K562 (cell line): ENCODE results near the gene MAGI1. TPM values are rescaled to one million over a fixed set of nuclear protein-coding genes. Genes with fewer than 3 reads are reported as not detected.
A peak's percentile ranks its signal among the peaks of the same experiment; 100 is the strongest.

Source experiments
- ATAC-seq: fragments of 200-7000 bp; cut with Tn5 transposase; 3 replicates; pipeline ENCODE4 v1.9.1; 2020; ENCODE audit warnings: moderate library complexity
- BruUV-seq: library from RNA; stranded (reverse); fragments of 400-500 nt; replicated peaks from 2 replicates; lab custom pipeline; 2021; lab: Mats Ljungman, UMichigan
- CTCF ChIA-PET: fragments of 300-600 bp; formaldehyde crosslinking; extraction: SDS; loops from one replicate; lab custom pipeline; 2021; ENCODE audit warnings: low intra/inter-chr PET ratio; lab: Yijun Ruan, JAX
- POLR2A ChIA-PET: fragments of 300-600, 350-650 bp; sonication (Branson Sonifier 250); formaldehyde crosslinking; extraction: SDS; loops from one replicate; lab custom pipeline; 2021; ENCODE audit warnings: antibody characterized with exemption, inconsistent platforms; lab: Yijun Ruan, JAX
- DNase-seq, 4 experiments: peaks; one replicate each; pipeline versions ENCODE4 v3.0.0 to v3.0.0-alpha.2; 2011 to 2018; ENCODE audit warnings: low spot score in 3 of 4, mixed read lengths in 3 of 4; ENCODE audit errors: extremely low read depth in 1 of 4
- FAIRE-seq: peaks from 2 replicates; lab custom pipeline; 2011; peaks lifted over from hg19 to GRCh38; lab: Jason Lieb, UNC
- H2AFZ ChIP-seq: 2 replicates; pipeline ENCODE4 v1.6.0; 2011; ENCODE audit warnings: low read depth, low read length, control low read depth, inconsistent platforms
- H3K27ac ChIP-seq: fragments of 200-600 bp; 3 replicates; pipeline ENCODE4 v1.8.0; 2011; ENCODE audit warnings: low read depth, mild to moderate bottlenecking, control low read depth, inconsistent platforms, low read length, moderate library complexity, mixed read lengths; ENCODE audit errors: extremely low read depth
- H3K27me3 ChIP-seq, 2 experiments: fragments of 300-600 bp in 1 of 2; 2 replicates in 1 of 2; 3 replicates in 1 of 2; pipeline versions ENCODE4 v1.6.0 to v1.8.0; 2011; ENCODE audit warnings: inconsistent platforms in 2 of 2, low read length in 2 of 2, mild to moderate bottlenecking in 1 of 2, mixed read lengths in 1 of 2, moderate library complexity in 1 of 2; ENCODE audit not compliant: control insufficient read depth in 2 of 2, insufficient read depth in 2 of 2
- H3K36me3 ChIP-seq: fragments of 300-600 bp; 3 replicates; pipeline ENCODE4 v1.8.0; 2011; ENCODE audit warnings: mild to moderate bottlenecking, low read length, inconsistent platforms; ENCODE audit not compliant: control insufficient read depth, insufficient read depth
- H3K4me1 ChIP-seq, 2 experiments: fragments of 200-600 bp in 1 of 2; replicated peaks in 1 of 2; 2 replicates in 1 of 2; 3 replicates in 1 of 2; pipeline versions ENCODE4 v1.5.1 to v1.8.0; 2011; ENCODE audit warnings: inconsistent platforms in 2 of 2, low read length in 2 of 2, mild to moderate bottlenecking in 1 of 2, mixed read lengths in 1 of 2, moderate library complexity in 1 of 2; ENCODE audit not compliant: control insufficient read depth in 2 of 2, insufficient read depth in 2 of 2
- H3K4me2 ChIP-seq: 2 replicates; pipeline ENCODE4 v1.6.1; 2011; ENCODE audit warnings: low read length, control low read depth, inconsistent platforms, mixed read lengths; ENCODE audit not compliant: insufficient read depth
- H3K4me3 ChIP-seq: fragments of 200-600 bp; sonication (generic), shearing (Covaris generic); 2 replicates; pipeline ENCODE4 v1.5.1; 2016; ENCODE audit warnings: control low read depth, inconsistent platforms
- H3K79me2 ChIP-seq: fragments of 200-600 bp; 3 replicates; pipeline ENCODE4 v1.8.0; 2011; ENCODE audit warnings: low read length, inconsistent platforms; ENCODE audit not compliant: control insufficient read depth, insufficient read depth
- H3K9ac ChIP-seq, 2 experiments: 2 replicates each; pipeline versions ENCODE4 v1.6.0 to v1.6.1; 2011; ENCODE audit warnings: low read depth in 2 of 2, low read length in 2 of 2, control low read depth in 1 of 2, inconsistent platforms in 1 of 2, mild to moderate bottlenecking in 1 of 2, mixed read lengths in 1 of 2; ENCODE audit not compliant: insufficient read depth in 1 of 2
- H3K9me1 ChIP-seq: one replicate; pipeline ENCODE4 v1.6.0; 2011; ENCODE audit warnings: inconsistent platforms, mild to moderate bottlenecking, low read length, moderate library complexity; ENCODE audit not compliant: control insufficient read depth, insufficient read depth
- H3K9me3 ChIP-seq: replicated peaks from 2 replicates; pipeline ENCODE4 v1.5.1; 2011; ENCODE audit warnings: low read depth, low read length, inconsistent platforms; ENCODE audit not compliant: control insufficient read depth, insufficient read depth
- H4K20me1 ChIP-seq: replicated peaks from 2 replicates; pipeline ENCODE4 v1.6.1; 2011; ENCODE audit warnings: low read length, inconsistent platforms, mixed read lengths; ENCODE audit not compliant: control insufficient read depth, insufficient read depth
- BRF2 ChIP-seq: IDR thresholded peaks from 3 replicates; pipeline ENCODE4 v1.6.1; 2011; ENCODE audit warnings: borderline replicate concordance, mild to moderate bottlenecking; ENCODE audit not compliant: insufficient read length, insufficient read depth
- ELF1 ChIP-seq: fragments of 200-800 bp; sonication (Bioruptor generic); IDR thresholded peaks from 2 replicates; pipeline ENCODE4 v1.6.1; 2016; ENCODE audit warnings: missing genetic modification characterization, missing compliant biosample characterization
- IRF1 ChIP-seq: sonication (generic); formaldehyde crosslinking; IDR thresholded peaks from 2 replicates; pipeline ENCODE4 v1.8.0; 2022; ENCODE audit warnings: missing genetic modification reagents, mild to moderate bottlenecking, borderline replicate concordance
- NFIX ChIP-seq: fragments of 250-450 bp; sonication (Bioruptor Pico); IDR thresholded peaks from 2 replicates; pipeline ENCODE4 v1.4.0; 2020; ENCODE audit warnings: low read depth, mild to moderate bottlenecking, moderate library complexity
- POLR2AphosphoS5 ChIP-seq: IDR thresholded peaks from 2 replicates; pipeline ENCODE4 v1.6.1; 2011; ENCODE audit warnings: mild to moderate bottlenecking, low read depth, low read length, moderate library complexity; ENCODE audit not compliant: control insufficient read depth, insufficient read depth
- RAD21 ChIP-seq, 2 experiments: fragments of 250-450 bp in 1 of 2; fragments of 450-650 bp in 1 of 2; sonication (Bioruptor Pico) in 1 of 2; formaldehyde crosslinking in 1 of 2; IDR thresholded peaks in 1 of 2; conservative IDR thresholded peaks in 1 of 2; 2 replicates each; pipeline versions ENCODE4 v1.4.0 to v1.8.0; 2020 to 2022; ENCODE audit warnings: mild to moderate bottlenecking in 2 of 2, moderate library complexity in 1 of 2
- ZFP1 ChIP-seq: fragments of 450-650 bp; formaldehyde crosslinking; IDR thresholded peaks from 2 replicates; pipeline ENCODE4 v1.4.0; 2020; ENCODE audit warnings: mild to moderate bottlenecking, mixed read lengths
- ZNF395 ChIP-seq: fragments of 200-800 bp; sonication (Bioruptor generic); IDR thresholded peaks from 2 replicates; pipeline ENCODE4 v1.6.1; 2017; ENCODE audit warnings: missing genetic modification characterization, missing compliant biosample characterization
- WGBS: fragments of 100-300 bp; shearing (Covaris generic); methylation state at CpG from one replicate; pipeline ENCODE4 v1.1.6; 2016; ENCODE audit warnings: low coverage, mixed read lengths; ENCODE audit not compliant: insufficient coverage; ENCODE audit errors: missing lambda C conversion rate; 5-methylcytosine and 5-hydroxymethylcytosine counted together
- in situ Hi-C: fragments of 300-500 bp; cut with MboI; formaldehyde crosslinking; loops from 4 replicates; pipeline ENCODE4 v1.15.0; 2018; ENCODE audit warnings: inconsistent platforms, mixed read lengths
- intact Hi-C: fragments of 100-400 bp; cut with micrococcal nuclease; formaldehyde crosslinking; loops from 2 replicates; pipeline ENCODE4 v1.14.2; 2022
- polyA plus RNA-seq, 8 experiments: library from polyadenylated mRNA; depleted of rRNA in 4 of 8; stranded (reverse) in 5 of 8; unstranded in 3 of 8; fragments of >200 nt; fragmentation: Nextera tagmentation in 2 of 8; fragmentation: Illumina TruSeq in 1 of 8; extraction: Ambion mirVana in 2 of 8; extraction: Trizol in 1 of 8; gene quantifications; 2 replicates each; pipeline versions ENCODE4 v1.2.1 to v1.2.3, GENCODE V29; 2011 to 2014; ENCODE audit warnings: inconsistent platforms in 1 of 8, missing spikeins in 1 of 8
- total RNA-seq, 7 experiments: library from RNA; depleted of rRNA in 6 of 7; stranded (reverse); fragments of >200 nt in 6 of 7; fragmentation: Illumina TruSeq in 2 of 7; extraction: Trizol in 2 of 7; gene quantifications; 2 replicates each; pipeline versions ENCODE4 v1.2.1 to v1.2.3, GENCODE V29; 2011 to 2021; ENCODE audit warnings: low replicate concordance in 1 of 7
- TF ChIP-seq, protein P1 (sequence below): sonication (generic); formaldehyde crosslinking; IDR thresholded peaks from 2 replicates; pipeline ENCODE4 v1.8.0; 2022; ENCODE audit warnings: missing genetic modification reagents, mild to moderate bottlenecking, borderline replicate concordance
- TF ChIP-seq, protein P2 (sequence below): sonication (generic); formaldehyde crosslinking; IDR thresholded peaks from 2 replicates; pipeline ENCODE4 v1.8.0; 2022; ENCODE audit warnings: mild to moderate bottlenecking, low read depth, missing genetic modification reagents

MAGI1 gene
- total and polyA plus RNA-seq, 9 of the 15 experiments (the other 6 are each of a cell fraction or from before 2014, with no cell fraction given): 7.8 to 59.4 (median 43.2) TPM

GRCh38 chr3:65751123-65751700 is 287.5 kb downstream of the MAGI1 start (continued):
- peak; percentile 40 to 64 for TF ChIP-seq RAD21 (CRISPR knock-in tag; conservative IDR thresholded peaks at IDR 0.05 in 1 of 2, IDR thresholded peaks at IDR 0.05 in 1 of 2)
- TF ChIP-seq NFIX: no peak
- TF ChIP-seq, protein P1, sequence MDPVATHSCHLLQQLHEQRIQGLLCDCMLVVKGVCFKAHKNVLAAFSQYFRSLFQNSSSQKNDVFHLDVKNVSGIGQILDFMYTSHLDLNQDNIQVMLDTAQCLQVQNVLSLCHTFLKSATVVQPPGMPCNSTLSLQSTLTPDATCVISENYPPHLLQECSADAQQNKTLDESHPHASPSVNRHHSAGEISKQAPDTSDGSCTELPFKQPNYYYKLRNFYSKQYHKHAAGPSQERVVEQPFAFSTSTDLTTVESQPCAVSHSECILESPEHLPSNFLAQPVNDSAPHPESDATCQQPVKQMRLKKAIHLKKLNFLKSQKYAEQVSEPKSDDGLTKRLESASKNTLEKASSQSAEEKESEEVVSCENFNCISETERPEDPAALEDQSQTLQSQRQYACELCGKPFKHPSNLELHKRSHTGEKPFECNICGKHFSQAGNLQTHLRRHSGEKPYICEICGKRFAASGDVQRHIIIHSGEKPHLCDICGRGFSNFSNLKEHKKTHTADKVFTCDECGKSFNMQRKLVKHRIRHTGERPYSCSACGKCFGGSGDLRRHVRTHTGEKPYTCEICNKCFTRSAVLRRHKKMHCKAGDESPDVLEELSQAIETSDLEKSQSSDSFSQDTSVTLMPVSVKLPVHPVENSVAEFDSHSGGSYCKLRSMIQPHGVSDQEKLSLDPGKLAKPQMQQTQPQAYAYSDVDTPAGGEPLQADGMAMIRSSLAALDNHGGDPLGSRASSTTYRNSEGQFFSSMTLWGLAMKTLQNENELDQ (CRISPR knock-in tag): no peak
- no peak for TF ChIP-seq IRF1
- TF ChIP-seq, all 486 proteins: peak for 4

GRCh38 chr3:65749066-65749465 is 289.7 kb downstream of the MAGI1 start:
- no peaks in the 10 kb centered on the region for H3K9me3 ChIP-seq
- no peak overlapping the region for H3K4me2 ChIP-seq
- ChIA-PET POLR2A (interaction anchor here (0.6 kb wide), 1 partner anchor 41 kb away, joined by 5 read pairs; no protein-coding TSS in a partner anchor), CTCF (interaction anchor here (0.6 kb wide), 1 partner anchor 306 kb away, joined by 5 read pairs; no protein-coding TSS in a partner anchor)
- H3K36me3 ChIP-seq: no peaks in the 10 kb centered on the region
- DNase-seq: no peak
- no peaks in the 10 kb centered on the region for H3K79me2 ChIP-seq
- in situ Hi-C loops (loop anchor here (25.0 kb wide), 1 partner anchor 1212 kb away; no protein-coding TSS in a partner anchor), intact Hi-C loops (no loop called here)
- H3K4me3 ChIP-seq: no peak overlapping the region
- FAIRE-seq: no peak
- H3K9me1 ChIP-seq: no peaks in the 10 kb centered on the region
- no peaks in the 10 kb centered on the region for H3K4me1 ChIP-seq
- WGBS: no CpG with 5 or more reads among the region's 1 CpG
- H3K9ac ChIP-seq: no peak overlapping the region
- no TSS peak for BruUV-seq
- H4K20me1 ChIP-seq: no peaks in the 10 kb centered on the region
- H2AFZ ChIP-seq: no peak overlapping the region
- no peak overlapping the region for H3K27ac ChIP-seq
- ATAC-seq: no peak
- H3K27me3 ChIP-seq: no peaks in the 10 kb centered on the region
- TF ChIP-seq BRF2: no peak
- no peak for TF ChIP-seq POLR2AphosphoS5
- no peak for TF ChIP-seq ZFP1 (CRISPR knock-in tag)
- TF ChIP-seq, protein P2, sequence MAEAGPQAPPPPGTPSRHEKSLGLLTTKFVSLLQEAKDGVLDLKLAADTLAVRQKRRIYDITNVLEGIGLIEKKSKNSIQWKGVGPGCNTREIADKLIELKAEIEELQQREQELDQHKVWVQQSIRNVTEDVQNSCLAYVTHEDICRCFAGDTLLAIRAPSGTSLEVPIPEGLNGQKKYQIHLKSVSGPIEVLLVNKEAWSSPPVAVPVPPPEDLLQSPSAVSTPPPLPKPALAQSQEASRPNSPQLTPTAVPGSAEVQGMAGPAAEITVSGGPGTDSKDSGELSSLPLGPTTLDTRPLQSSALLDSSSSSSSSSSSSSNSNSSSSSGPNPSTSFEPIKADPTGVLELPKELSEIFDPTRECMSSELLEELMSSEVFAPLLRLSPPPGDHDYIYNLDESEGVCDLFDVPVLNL (CRISPR knock-in tag): no peak
- no peak for TF ChIP-seq ELF1 (tag)
- no peak for TF ChIP-seq ZNF395
